SU-DHL-6 (cell line): ENCODE results near the gene GART.

ENCODE experiments used
- H2AFZ ChIP-seq: fragments of 200-600 bp; sonication (generic); 2 replicates; pipeline ENCODE4 v1.6.1; 2014; ENCODE audit warnings: low read depth, mild to moderate bottlenecking, moderate library complexity, mixed read lengths, antibody characterized with exemption, low read length; ENCODE audit not compliant: severe bottlenecking
- H3F3A ChIP-seq: fragments of 200-600 bp; shearing (Covaris generic); 2 replicates; pipeline ENCODE4 v1.6.0; 2016; ENCODE audit warnings: antibody characterized with exemption, mild to moderate bottlenecking; ENCODE audit not compliant: insufficient read depth
- H3K27ac ChIP-seq: fragments of 200-600 bp; sonication (generic); 2 replicates; pipeline ENCODE4 v1.5.1; 2016; ENCODE audit warnings: low read depth, mild to moderate bottlenecking, low read length, moderate library complexity, mixed read lengths
- H3K27me3 ChIP-seq: fragments of 200-600 bp; sonication (generic), shearing (Covaris generic); 2 replicates; pipeline ENCODE4 v1.6.0; 2014; ENCODE audit warnings: mild to moderate bottlenecking, low read length
- H3K36me3 ChIP-seq: fragments of 200-600 bp; sonication (generic); 2 replicates; pipeline ENCODE4 v1.6.1; 2014; ENCODE audit warnings: mild to moderate bottlenecking, low read length, mixed read lengths
- H3K4me2 ChIP-seq: fragments of 300-600, 200-600 bp; shearing (Covaris generic), sonication (generic); 2 replicates; pipeline ENCODE4 v1.6.0; 2014; ENCODE audit warnings: low read length, low read depth, mild to moderate bottlenecking; ENCODE audit not compliant: poor library complexity, severe bottlenecking
- H3K4me3 ChIP-seq: fragments of 200-600 bp; sonication (generic); 2 replicates; pipeline ENCODE4 v1.5.1; 2014; ENCODE audit warnings: antibody characterized with exemption, low read length, mild to moderate bottlenecking, mixed read lengths; ENCODE audit not compliant: insufficient read depth, poor library complexity, severe bottlenecking
- H3K79me2 ChIP-seq: fragments of 200-600 bp; sonication (generic); 2 replicates; pipeline ENCODE4 v1.6.1; 2014; ENCODE audit warnings: mild to moderate bottlenecking, low read length, moderate library complexity; ENCODE audit not compliant: insufficient read depth
- H3K9ac ChIP-seq: fragments of 200-600 bp; sonication (generic); 2 replicates; pipeline ENCODE4 v1.7.0; 2014; ENCODE audit warnings: mild to moderate bottlenecking, low read length
- H3K9me2 ChIP-seq: fragments of 200-600 bp; sonication (generic); replicated peaks from 2 replicates; pipeline ENCODE4 v1.6.1; 2014; ENCODE audit warnings: low read length; ENCODE audit not compliant: insufficient read depth
- H3K9me3 ChIP-seq: fragments of 200-600 bp; sonication (generic); 2 replicates; pipeline ENCODE4 v1.6.1; 2014; ENCODE audit warnings: low read length, mixed read lengths; ENCODE audit not compliant: insufficient read depth
- H4K20me1 ChIP-seq: fragments of 200-600 bp; sonication (generic); 2 replicates; pipeline ENCODE4 v1.6.1; 2014; ENCODE audit warnings: low read depth, mild to moderate bottlenecking, antibody characterized with exemption, low read length, moderate library complexity, mixed read lengths
- EZH2phosphoT487 ChIP-seq: fragments of 200-600 bp; sonication (generic), shearing (Covaris generic); conservative IDR thresholded peaks from 2 replicates; pipeline ENCODE4 v1.6.1; 2018; ENCODE audit warnings: mild to moderate bottlenecking, antibody characterized with exemption, low read length, moderate library complexity, mixed read lengths
- TF ChIP-seq, protein P1 (sequence below): fragments of 200-600 bp; sonication (generic); IDR thresholded peaks from one replicate; pipeline ENCODE4 v1.5.1; 2017; ENCODE audit warnings: antibody characterized with exemption, mild to moderate bottlenecking, low read length, moderate library complexity; ENCODE audit not compliant: insufficient read depth, poor library complexity, severe bottlenecking

Gene GART

DNA sequence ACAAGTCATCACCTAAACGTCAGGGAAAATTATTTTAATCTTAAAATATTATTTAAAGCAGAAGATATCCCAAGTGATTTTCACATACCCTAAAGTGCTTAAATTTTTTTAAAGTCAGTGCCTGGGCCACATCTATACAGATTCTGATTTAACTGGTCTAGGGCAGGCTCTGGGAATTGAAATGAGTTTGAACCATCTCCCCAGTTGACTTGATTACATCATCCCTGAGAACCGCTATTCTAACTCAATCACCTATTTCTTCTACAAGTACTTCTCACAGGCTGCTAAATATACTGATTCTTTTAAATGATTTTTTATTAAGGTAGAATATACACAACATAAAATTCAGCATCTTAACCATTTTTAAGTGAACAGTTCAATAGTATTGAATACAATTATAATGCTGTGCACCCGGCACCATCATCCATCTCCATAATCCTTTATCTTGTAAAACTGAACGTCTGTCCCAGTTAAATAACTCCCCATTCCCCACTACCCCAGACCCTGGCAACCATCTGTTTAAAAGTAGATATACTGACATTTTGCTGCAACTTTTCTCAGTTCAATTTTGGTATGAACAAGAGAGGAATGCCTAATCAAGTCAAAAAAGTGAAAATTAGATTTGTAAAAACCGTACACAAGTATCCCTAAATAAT, 19.5 kb downstream of the GART start:
- Histone ChIP-seq H2AFZ (no peak overlapping the region), H3K27ac (no peak overlapping the region)

DNA sequence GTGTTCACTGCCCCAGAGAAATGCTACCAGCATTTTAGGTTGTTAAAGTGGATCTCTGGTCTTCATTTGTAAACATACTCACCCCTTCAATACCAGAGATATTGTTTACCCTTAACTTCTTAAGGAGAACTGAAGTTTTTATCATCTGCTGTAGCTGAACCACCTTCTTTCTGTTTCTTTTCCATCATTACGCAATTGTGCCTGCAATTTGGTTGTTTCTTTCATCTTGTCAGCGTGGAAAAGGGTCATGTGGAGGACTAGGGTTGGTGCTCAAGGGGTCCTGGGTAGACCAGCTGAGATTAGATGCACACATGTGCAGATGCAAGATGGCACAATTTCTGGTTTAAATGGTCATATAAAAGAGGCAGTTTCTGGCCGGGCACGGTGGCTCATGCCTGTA, 23.0 kb downstream of the GART start:
- Histone ChIP-seq H3K9me3 (no peaks in the 10 kb centered on the region), H3K4me3 (no peak overlapping the region), H4K20me1 (no peaks in the 10 kb centered on the region), H3K27ac (no peak overlapping the region), H3K27me3 (no peaks in the 10 kb centered on the region), H3F3A (peaks cover 3% of the 10 kb centered on the region; the same call in 1 of the 2 replicates), H3K36me3 (peaks cover 42% of the 10 kb centered on the region), H3K4me2 (no peak overlapping the region), H3K9ac (no peak overlapping the region), H3K9me2 (no peaks in the 10 kb centered on the region), H3K79me2 (no peaks in the 10 kb centered on the region), H2AFZ (no peak overlapping the region)
- TF ChIP-seq EZH2phosphoT487, result no peak
- TF ChIP-seq, protein P1, sequence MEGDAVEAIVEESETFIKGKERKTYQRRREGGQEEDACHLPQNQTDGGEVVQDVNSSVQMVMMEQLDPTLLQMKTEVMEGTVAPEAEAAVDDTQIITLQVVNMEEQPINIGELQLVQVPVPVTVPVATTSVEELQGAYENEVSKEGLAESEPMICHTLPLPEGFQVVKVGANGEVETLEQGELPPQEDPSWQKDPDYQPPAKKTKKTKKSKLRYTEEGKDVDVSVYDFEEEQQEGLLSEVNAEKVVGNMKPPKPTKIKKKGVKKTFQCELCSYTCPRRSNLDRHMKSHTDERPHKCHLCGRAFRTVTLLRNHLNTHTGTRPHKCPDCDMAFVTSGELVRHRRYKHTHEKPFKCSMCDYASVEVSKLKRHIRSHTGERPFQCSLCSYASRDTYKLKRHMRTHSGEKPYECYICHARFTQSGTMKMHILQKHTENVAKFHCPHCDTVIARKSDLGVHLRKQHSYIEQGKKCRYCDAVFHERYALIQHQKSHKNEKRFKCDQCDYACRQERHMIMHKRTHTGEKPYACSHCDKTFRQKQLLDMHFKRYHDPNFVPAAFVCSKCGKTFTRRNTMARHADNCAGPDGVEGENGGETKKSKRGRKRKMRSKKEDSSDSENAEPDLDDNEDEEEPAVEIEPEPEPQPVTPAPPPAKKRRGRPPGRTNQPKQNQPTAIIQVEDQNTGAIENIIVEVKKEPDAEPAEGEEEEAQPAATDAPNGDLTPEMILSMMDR, result no peak

More for the DNA sequence above, 19.5 kb downstream of the GART start:
- Histone ChIP-seq H3K4me2 (no peak overlapping the region), H3K9me2 (no peaks in the 10 kb centered on the region), H4K20me1 (no peaks in the 10 kb centered on the region), H3K9ac (no peak overlapping the region), H3K9me3 (no peaks in the 10 kb centered on the region), H3K79me2 (no peaks in the 10 kb centered on the region), H3F3A (peaks cover 3% of the 10 kb centered on the region; the same call in 1 of the 2 replicates), H3K27me3 (no peaks in the 10 kb centered on the region), H3K36me3 (peaks cover 43% of the 10 kb centered on the region), H3K4me3 (no peak overlapping the region)
- no peak for TF ChIP-seq EZH2phosphoT487
- TF ChIP-seq, protein P1, result no peak

DNA sequence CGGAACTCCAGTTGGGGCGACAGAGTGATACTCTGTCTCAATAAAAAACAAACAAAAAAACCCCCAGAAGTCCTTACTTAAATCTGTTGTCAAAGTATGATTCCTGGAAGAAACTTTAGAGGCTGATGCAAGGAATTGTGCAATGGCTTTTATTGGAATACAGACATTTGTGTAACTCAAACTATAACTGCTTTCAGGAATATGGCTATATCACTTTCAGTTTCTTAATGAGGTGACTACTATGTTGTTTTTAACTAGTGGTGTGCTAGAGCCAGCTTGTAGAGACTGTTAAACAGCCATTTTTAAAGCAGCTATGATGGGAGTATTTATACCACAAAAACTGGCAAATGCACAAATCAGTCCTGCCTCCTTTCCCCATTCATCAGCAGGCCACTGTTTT, 27.7 kb downstream of the GART start:
- H3K9ac ChIP-seq, result no peak overlapping the region
- no peak overlapping the region for H3K4me3 ChIP-seq
- TF ChIP-seq, protein P1, result no peak
- TF ChIP-seq EZH2phosphoT487, result no peak
- no peaks in the 10 kb centered on the region for H3K79me2 ChIP-seq
- H3K36me3 ChIP-seq, result peaks cover 32% of the 10 kb centered on the region
- H3K9me2 ChIP-seq, result no peaks in the 10 kb centered on the region
- no peak overlapping the region for H3K4me2 ChIP-seq
- no peak overlapping the region for H2AFZ ChIP-seq
- H3K9me3 ChIP-seq, result no peaks in the 10 kb centered on the region
- no peaks in the 10 kb centered on the region for H4K20me1 ChIP-seq
- no peak overlapping the region for H3K27ac ChIP-seq
- no peaks in the 10 kb centered on the region for H3K27me3 ChIP-seq
- H3F3A ChIP-seq, result no peaks in the 10 kb centered on the region; the same call in 1 of the 2 replicates
